ENCODE results near the gene PRIM2.
"Not testable (repeated sequence)": the region's sequence is repeated elsewhere in the genome, so short reads cannot be mapped to it uniquely, and the experiment has no call there.

The PRIM2 gene

DNA sequence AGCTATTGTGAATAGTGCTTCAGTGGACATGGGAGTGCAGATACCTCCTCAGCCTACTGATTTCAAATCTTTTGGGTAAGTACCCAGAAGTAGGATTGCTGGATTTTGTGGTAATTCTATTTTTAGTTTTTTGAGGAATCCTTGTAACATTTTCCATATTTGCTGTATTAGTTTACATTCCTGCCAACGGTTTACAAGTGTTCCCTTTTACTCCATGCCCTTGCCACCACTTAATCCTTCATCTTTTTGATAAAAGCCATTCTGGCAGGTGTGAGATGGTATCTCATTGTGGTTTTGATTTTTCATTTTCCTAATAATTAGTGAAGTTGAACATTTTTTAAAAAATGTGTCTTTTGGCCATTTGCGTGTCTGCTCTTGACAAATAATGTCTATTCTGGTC lies 125.8 kb downstream of the PRIM2 start:
- DNase-seq (ENCODE audit: low read depth in 3 of 3, low spot score in 1 of 3) = not testable (repeated sequence)

- not testable (repeated sequence) for DNase-seq (ENCODE audit: low read depth in 3 of 3, low spot score in 1 of 3)
Measured at GRCh38 chr6:57444787-57445186, 127.4 kb downstream of the PRIM2 start.

GRCh38 chr6:57445379-57445778 lies 127.9 kb downstream of the PRIM2 start:
- DNase-seq (ENCODE audit: low read depth in 3 of 3, low spot score in 1 of 3) = not testable (repeated sequence)

- not testable (repeated sequence) for DNase-seq (ENCODE audit: low read depth in 3 of 3, low spot score in 1 of 3)
Measured at GRCh38 chr6:57445790-57446468, 128.5 kb downstream of the PRIM2 start.

DNA sequence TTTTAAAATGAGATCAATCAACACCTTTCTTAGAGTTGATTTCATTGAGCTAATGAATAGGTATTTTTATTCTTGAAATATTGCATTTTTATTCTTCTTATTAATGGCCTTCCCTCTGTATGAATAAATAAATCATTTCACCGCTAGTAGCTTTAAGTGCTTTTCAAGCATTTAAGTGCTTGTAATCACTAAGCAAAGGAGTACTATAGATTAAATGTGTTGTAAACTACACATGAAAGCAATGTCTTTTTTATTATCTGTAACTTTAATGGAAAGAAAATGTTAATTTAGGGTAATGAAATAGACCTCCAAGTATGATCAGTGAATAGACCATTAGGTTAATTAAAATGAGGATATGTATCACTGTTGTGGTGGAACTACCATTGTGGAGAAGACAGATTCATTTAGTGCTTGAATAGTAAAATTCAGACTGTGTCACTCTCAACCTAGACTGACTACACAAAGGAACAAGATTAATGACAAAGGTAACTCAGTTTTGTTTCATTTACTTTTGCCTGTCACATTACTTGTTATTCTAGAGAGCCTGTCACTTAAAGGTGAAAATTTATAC lies 132.2 kb downstream of the PRIM2 start:
- not testable (repeated sequence) for DNase-seq (ENCODE audit: low read depth in 3 of 3, low spot score in 1 of 3)

DNA sequence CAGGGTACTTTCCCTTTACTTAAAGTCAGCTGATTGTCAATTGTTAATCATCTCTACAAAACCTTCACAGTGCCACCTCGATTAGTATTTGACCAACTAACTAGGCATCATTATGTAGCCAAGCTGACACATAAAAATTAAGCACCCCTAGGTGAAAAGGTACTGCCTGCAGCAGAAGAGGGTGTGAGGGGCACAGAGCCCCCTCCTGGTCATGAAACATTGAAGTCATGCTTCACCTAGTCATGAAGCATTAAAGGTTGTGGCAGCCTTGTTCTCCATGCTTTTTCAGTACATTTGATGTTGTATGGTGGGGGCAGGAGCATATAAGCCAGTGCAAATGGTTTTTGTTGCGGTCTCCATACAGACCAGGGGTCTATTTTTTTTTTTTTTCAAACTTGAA lies 142.4 kb downstream of the PRIM2 start:
- DNase-seq (ENCODE audit: low read depth in 3 of 3, low spot score in 1 of 3) = not testable (repeated sequence)

GRCh38 chr6:57461022-57461421 lies 143.6 kb downstream of the PRIM2 start:
- not testable (repeated sequence) for DNase-seq (ENCODE audit: low read depth in 3 of 3, low spot score in 1 of 3)

- DNase-seq (ENCODE audit: low read depth in 3 of 3, low spot score in 1 of 3) = not testable (repeated sequence)
Measured at GRCh38 chr6:57463809-57464208, 146.4 kb downstream of the PRIM2 start.

DNA sequence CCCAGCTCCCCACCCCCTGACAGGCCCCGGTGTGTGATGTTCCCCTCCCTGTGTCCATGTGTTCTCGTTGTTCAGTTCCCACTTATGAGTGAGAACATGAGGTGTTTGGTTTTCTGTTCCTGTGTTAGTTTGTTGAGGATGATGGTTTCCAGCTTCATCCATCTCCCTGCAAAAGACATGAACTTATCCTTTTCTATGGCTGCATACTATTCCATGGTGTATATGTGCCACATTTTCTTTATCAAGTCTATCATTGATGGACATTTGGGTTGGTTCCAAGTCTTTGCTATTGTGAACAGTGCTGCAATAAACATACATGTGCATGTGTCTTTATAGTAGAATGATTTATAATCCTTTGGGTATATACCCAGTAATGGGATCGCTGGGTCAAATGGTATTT lies 148.5 kb downstream of the PRIM2 start:
- not testable (repeated sequence) for DNase-seq (ENCODE audit: low read depth in 3 of 3, low spot score in 1 of 3)

- no peak for DNase-seq (ENCODE audit: low read depth in 3 of 3, low spot score in 1 of 3)
Measured at GRCh38 chr6:57469072-57469471, 151.6 kb downstream of the PRIM2 start.

GRCh38 chr6:57470148-57470547 lies 152.7 kb downstream of the PRIM2 start:
- DNase-seq (ENCODE audit: low read depth in 3 of 3, low spot score in 1 of 3) = not testable (repeated sequence)

DNA sequence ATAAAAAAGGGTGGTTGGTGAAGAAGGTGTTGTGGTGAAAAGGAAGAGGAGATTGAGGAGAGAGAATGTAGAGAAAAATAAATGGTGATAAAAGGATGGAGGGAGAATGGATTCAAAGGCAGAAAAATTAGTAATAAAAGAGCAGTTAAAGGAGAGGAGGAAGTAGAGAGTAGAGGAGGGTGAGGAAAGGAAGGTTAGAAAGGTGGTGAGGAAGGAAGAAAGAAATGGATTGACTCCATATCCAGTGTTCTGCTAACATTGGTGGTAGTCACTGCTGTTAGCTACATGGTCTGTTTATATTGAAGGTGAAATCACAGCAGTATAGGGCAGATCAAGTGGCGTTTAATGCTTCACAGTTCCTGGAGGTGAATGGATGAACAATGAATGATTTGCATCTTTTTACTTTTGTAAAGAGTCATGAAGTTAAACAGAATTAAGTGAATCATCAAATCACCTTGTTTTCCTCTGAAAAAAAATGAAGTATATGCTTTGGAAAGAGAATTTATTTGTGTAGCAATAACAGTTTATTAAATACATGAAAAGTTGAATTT lies 154.0 kb downstream of the PRIM2 start:
- not testable (repeated sequence) for DNase-seq (ENCODE audit: low read depth in 3 of 3, low spot score in 1 of 3)

- not testable (repeated sequence) for DNase-seq (ENCODE audit: low read depth in 3 of 3, low spot score in 1 of 3)
Measured at GRCh38 chr6:57472861-57473362, 155.5 kb downstream of the PRIM2 start.

DNA sequence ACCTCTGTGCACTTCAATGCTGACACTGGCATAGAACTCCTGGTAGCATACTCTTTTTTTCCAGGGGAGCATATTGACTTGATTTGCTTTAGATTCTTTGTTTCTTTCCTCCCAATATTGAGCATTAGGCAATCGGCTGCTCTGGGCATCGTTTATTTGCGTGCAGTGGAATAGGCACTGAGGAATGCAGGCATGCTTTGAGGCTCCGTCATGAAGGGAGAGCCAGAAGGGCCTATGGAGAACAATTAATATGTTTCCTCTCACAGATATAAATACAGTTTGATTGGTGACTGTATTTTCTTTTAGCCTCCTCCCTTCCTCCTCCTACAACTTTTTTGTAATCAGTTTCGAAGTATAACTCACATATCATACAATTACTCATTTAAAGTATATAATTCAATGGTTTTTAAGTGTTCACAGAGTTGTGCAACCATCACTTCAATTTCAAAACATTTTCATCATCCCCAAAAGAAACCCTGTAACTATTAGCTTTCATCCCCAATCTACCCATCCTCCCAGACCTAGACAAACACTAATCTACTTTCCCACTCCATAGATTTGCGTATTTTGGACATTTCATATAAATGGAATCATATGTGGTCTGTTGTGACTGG lies 157.5 kb downstream of the PRIM2 start:
- not testable (repeated sequence) for DNase-seq (ENCODE audit: low read depth in 3 of 3, low spot score in 1 of 3)

GRCh38 chr6:57475656-57476055 lies 158.2 kb downstream of the PRIM2 start:
- DNase-seq (ENCODE audit: low read depth in 3 of 3, low spot score in 1 of 3) = not testable (repeated sequence)

GRCh38 chr6:57480194-57480593 lies 162.8 kb downstream of the PRIM2 start:
- DNase-seq (ENCODE audit: low read depth in 3 of 3, low spot score in 1 of 3) = not testable (repeated sequence)

DNA sequence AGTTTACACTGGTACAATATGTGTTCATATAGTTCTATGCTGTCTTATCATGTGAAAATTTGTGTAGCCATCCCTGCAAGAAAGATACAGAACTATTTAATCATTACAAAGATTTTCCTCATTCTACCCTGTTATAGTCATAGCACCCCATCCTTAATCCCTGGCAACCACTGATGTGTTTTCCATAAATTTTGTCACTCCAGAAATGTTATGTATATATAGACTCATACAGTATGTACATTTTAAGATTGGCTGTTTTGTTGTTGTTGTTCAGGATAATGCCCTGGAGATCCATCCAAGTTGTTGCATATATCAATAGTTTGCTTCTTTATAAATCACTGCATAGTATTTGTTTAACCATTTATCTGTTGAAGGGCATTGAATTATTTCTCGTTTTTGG lies 163.7 kb downstream of the PRIM2 start:
- not testable (repeated sequence) for DNase-seq (ENCODE audit: low read depth in 3 of 3, low spot score in 1 of 3)

- not testable (repeated sequence) for DNase-seq (ENCODE audit: low read depth in 3 of 3, low spot score in 1 of 3)
Measured at GRCh38 chr6:57482471-57482870, 165.0 kb downstream of the PRIM2 start.

DNA sequence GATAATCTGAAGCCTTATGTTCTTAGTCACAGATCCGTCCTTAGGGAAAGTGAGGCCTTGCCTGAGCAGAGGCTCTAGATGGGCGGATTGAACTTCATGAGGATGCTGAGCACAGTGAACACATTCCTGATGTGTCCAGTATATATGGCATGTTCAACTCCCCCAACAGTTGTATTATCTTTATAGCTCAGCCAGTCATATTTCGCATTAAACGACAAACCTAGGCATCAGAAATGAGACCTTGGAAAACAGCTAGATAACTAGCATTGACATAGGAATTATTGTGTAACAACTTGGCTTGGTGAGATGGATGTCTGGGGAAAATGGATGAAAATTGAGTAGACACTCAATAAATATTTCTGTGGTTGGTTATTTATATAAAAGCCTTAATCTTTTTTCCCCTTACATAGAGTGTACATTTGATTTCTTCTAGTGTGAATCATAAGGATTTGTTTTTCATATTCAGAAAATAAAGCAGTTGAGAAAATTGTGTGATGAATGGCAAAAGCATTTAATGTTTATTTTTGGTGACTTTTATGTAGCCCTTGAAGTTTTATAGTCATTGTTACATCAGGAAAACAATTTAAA lies 169.2 kb downstream of the PRIM2 start:
- not testable (repeated sequence) for DNase-seq (ENCODE audit: low read depth in 3 of 3, low spot score in 1 of 3)

- DNase-seq (ENCODE audit: low read depth in 3 of 3, low spot score in 1 of 3) = not testable (repeated sequence)
Measured at GRCh38 chr6:57488551-57488950, 171.1 kb downstream of the PRIM2 start.

DNA sequence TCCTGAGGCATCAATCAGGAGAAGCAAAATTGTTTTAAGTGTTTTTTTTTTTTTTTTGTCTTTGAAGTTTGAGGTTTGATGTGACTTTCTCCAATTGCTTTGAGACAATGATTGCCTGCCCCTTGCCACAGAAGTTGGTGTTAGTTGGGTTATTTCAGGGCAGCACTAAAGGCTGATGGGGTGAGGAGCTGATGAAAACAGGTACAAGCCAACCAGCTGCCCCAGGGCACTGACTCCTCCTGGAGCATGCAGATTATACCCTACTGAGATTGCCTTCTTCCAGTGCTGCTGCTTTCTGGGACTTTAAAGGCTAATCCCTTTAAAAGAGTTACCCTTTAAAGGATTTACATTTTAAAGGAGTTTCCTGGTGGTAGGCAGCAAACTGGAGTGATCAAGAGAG lies 172.5 kb downstream of the PRIM2 start:
- DNase-seq (ENCODE audit: low read depth in 3 of 3, low spot score in 1 of 3) = not testable (repeated sequence)

Data from stimulated activated CD4-positive, alpha-beta T cell treated with anti-CD3 and anti-CD28 coated beads, TNF-alpha, amount 100 ng/mL, for 1 hour (primary cell).